HEK293T (cell line): Measurements from ENCODE around the gene PCGF2.

Source experiments
- ARNT ChIP-seq: fragments of 450-650 bp; IDR thresholded peaks from 2 replicates; pipeline ENCODE4 v1.6.1; 2017; ENCODE audit warnings: mild to moderate bottlenecking
- BHLHE40 ChIP-seq: fragments of 450-650 bp; IDR thresholded peaks from 2 replicates; pipeline ENCODE4 v1.6.1; 2016; ENCODE audit warnings: mild to moderate bottlenecking, moderate library complexity, borderline replicate concordance
- CTBP1 ChIP-seq: fragments of 450-650 bp; IDR thresholded peaks from 2 replicates; pipeline ENCODE4 v1.6.1; 2016; ENCODE audit warnings: borderline replicate concordance
- FOXK2 ChIP-seq: fragments of 450-650 bp; IDR thresholded peaks from 2 replicates; pipeline ENCODE4 v1.6.1; 2016; ENCODE audit warnings: mild to moderate bottlenecking
- FOXM1 ChIP-seq: fragments of 450-650 bp; IDR thresholded peaks from 2 replicates; pipeline ENCODE4 v1.6.1; 2017; ENCODE audit warnings: mild to moderate bottlenecking, borderline replicate concordance
- HDGF ChIP-seq: fragments of 450-650 bp; IDR thresholded peaks from 2 replicates; pipeline ENCODE4 v1.6.1; 2017; ENCODE audit warnings: antibody characterized with exemption, borderline replicate concordance
- NFRKB ChIP-seq: fragments of 450-650 bp; IDR thresholded peaks from 2 replicates; pipeline ENCODE4 v1.6.1; 2016; ENCODE audit warnings: mild to moderate bottlenecking, moderate library complexity
- SP1 ChIP-seq: fragments of 450-650 bp; IDR thresholded peaks from 2 replicates; pipeline ENCODE4 v1.6.1; 2017
- SUZ12 ChIP-seq: fragments of 450-650 bp; IDR thresholded peaks from 2 replicates; pipeline ENCODE4 v1.6.1; 2016; ENCODE audit warnings: mild to moderate bottlenecking
- TARDBP ChIP-seq: fragments of 450-650 bp; IDR thresholded peaks from 2 replicates; pipeline ENCODE4 v1.6.1; 2016

DNA sequence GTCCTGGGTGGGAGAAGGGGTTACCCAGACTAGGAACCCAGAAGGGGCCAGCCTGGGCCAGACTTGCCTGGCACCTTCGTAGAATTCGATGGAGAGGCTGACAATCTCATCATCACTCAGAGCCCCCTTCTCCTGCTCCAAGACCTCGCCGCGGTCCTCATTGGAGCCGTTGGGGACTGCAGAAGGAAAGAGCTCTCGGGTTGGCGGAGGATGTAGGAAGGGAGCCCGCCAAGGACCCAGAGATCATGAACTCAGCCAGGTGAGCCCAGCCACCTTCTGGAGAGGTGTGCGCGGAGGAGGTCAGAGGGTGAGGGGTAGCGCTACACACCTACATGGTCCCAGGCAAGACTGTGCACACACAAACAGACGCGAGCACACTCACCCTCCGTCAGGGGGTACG lies 9.4 kb downstream of the PCGF2 start:
- TF ChIP-seq BHLHE40 (no peak), CTBP1 (no peak), SP1 (no peak), ARNT (no peak), HDGF (no peak), TARDBP (no peak), FOXK2 (no peak), NFRKB (no peak), FOXM1 (no peak), SUZ12 (no peak)
